GM12878 (cell line): Measurements from ENCODE around the gene PPOX. TPM values are rescaled to one million over a fixed set of nuclear protein-coding genes. Genes with fewer than 3 reads are reported as not detected.
A peak's percentile ranks its signal among the peaks of the same experiment; 100 is the strongest.

Experiments
- ATAC-seq: fragments of 200-7000 bp; cut with Tn5 transposase; 3 replicates; pipeline ENCODE4 v1.9.1; 2020; ENCODE audit warnings: mild to moderate bottlenecking, moderate library complexity
- BruUV-seq: library from RNA; stranded (reverse); fragments of 400-500 nt; replicated peaks from 2 replicates; lab custom pipeline; 2021; lab: Mats Ljungman, UMichigan
- CTCF ChIA-PET: fragments of 300-600 bp; sonication (Branson Sonifier 250); formaldehyde crosslinking; extraction: SDS; loops from one replicate; lab custom pipeline; 2021; ENCODE audit warnings: inconsistent platforms; lab: Yijun Ruan, JAX
- POLR2A ChIA-PET: fragments of 350-600 bp; formaldehyde crosslinking; extraction: SDS; loops from one replicate; lab custom pipeline; 2021; ENCODE audit warnings: inconsistent platforms; lab: Charles Lee
- RAD21 ChIA-PET: fragments of 300-600 bp; sonication (Branson Sonifier 250); formaldehyde crosslinking; loops from one replicate; lab custom pipeline; 2023; ENCODE audit warnings: antibody characterized with exemption; ENCODE audit not compliant: unreplicated experiment; lab: Charles Lee
- SMC1A ChIA-PET: fragments of 300-600 bp; sonication (Branson Sonifier 250); formaldehyde crosslinking; loops from one replicate; lab custom pipeline; 2023; ENCODE audit not compliant: unreplicated experiment, uncharacterized antibody; lab: Charles Lee
- DNase-seq: peaks from one replicate; pipeline ENCODE4 v3.0.0-alpha.2; 2011; ENCODE audit warnings: low read depth, low spot score
- FAIRE-seq: peaks from 3 replicates; lab custom pipeline; 2011; peaks lifted over from hg19 to GRCh38; lab: Jason Lieb, UNC
- H2AFZ ChIP-seq: 2 replicates; pipeline ENCODE4 v1.6.0; 2011; ENCODE audit warnings: low read depth, low read length, control low read depth; ENCODE audit not compliant: control insufficient read depth
- H3K27ac ChIP-seq: 2 replicates; pipeline ENCODE4 v1.5.1; 2011; ENCODE audit warnings: control low read depth; ENCODE audit not compliant: control insufficient read depth, insufficient read depth
- H3K27me3 ChIP-seq, 2 experiments: replicated peaks in 1 of 2; 2 replicates each; pipeline versions ENCODE4 v1.6.0 to v1.6.1; 2011; ENCODE audit warnings: low read length in 1 of 2; ENCODE audit not compliant: control insufficient read depth in 2 of 2, insufficient read depth in 2 of 2
- H3K36me3 ChIP-seq, 2 experiments: 2 replicates each; pipeline ENCODE4 v1.5.1; 2011; ENCODE audit warnings: low read length in 1 of 2; ENCODE audit not compliant: control insufficient read depth in 2 of 2, insufficient read depth in 2 of 2
- H3K4me1 ChIP-seq: 2 replicates; pipeline ENCODE4 v1.6.1; 2011; ENCODE audit warnings: mild to moderate bottlenecking, low read length, moderate library complexity, mixed read lengths; ENCODE audit not compliant: control insufficient read depth, insufficient read depth
- H3K4me2 ChIP-seq: 2 replicates; pipeline ENCODE4 v1.6.0; 2011; ENCODE audit warnings: control low read depth; ENCODE audit not compliant: control insufficient read depth, insufficient read depth
- H3K4me3 ChIP-seq: fragments of 200-600 bp; sonication (generic); 2 replicates; pipeline ENCODE4 v1.5.1; 2016
- H3K79me2 ChIP-seq: 2 replicates; pipeline ENCODE4 v1.6.0; 2011; ENCODE audit warnings: low read length; ENCODE audit not compliant: control insufficient read depth, insufficient read depth
- H3K9ac ChIP-seq: 2 replicates; pipeline ENCODE4 v1.8.0; 2011; ENCODE audit warnings: low read length, control low read depth, mixed read lengths; ENCODE audit not compliant: control insufficient read depth, insufficient read depth
- H3K9me3 ChIP-seq: replicated peaks from 3 replicates; pipeline ENCODE4 v1.5.1; 2011; ENCODE audit warnings: mild to moderate bottlenecking, low read length; ENCODE audit not compliant: control insufficient read depth, insufficient read depth
- H4K20me1 ChIP-seq: 2 replicates; pipeline ENCODE4 v1.6.0; 2011; ENCODE audit not compliant: control insufficient read depth, insufficient read depth
- BCLAF1 ChIP-seq: fragments of 450-650 bp; IDR thresholded peaks from 2 replicates; pipeline ENCODE4 v1.6.1; 2017; ENCODE audit warnings: antibody characterized with exemption, mild to moderate bottlenecking, moderate library complexity
- CBX5 ChIP-seq: sonication (generic); IDR thresholded peaks from 2 replicates; pipeline ENCODE4 v1.6.1; 2016; ENCODE audit warnings: low read depth, moderate library complexity, mild to moderate bottlenecking, inconsistent platforms
- CREM ChIP-seq: IDR thresholded peaks from 2 replicates; pipeline ENCODE4 v1.6.1; 2014; ENCODE audit warnings: antibody characterized with exemption, low read depth
- E4F1 ChIP-seq: fragments of 450-650 bp; IDR thresholded peaks from 2 replicates; pipeline ENCODE4 v1.6.1; 2018; ENCODE audit warnings: borderline replicate concordance, mild to moderate bottlenecking; ENCODE audit not compliant: partially characterized antibody
- IRF3 ChIP-seq: fragments of 450-650 bp; IDR thresholded peaks from 2 replicates; pipeline ENCODE4 v1.6.1; 2014; ENCODE audit warnings: mild to moderate bottlenecking
- MAX ChIP-seq: IDR thresholded peaks from 2 replicates; pipeline ENCODE4 v1.6.1; 2012; ENCODE audit warnings: low read depth, low read length, improper control_type of control experiment
- MXI1 ChIP-seq: fragments of 150-350 bp; IDR thresholded peaks from 2 replicates; pipeline ENCODE4 v1.6.1; 2011; ENCODE audit warnings: low read depth, mild to moderate bottlenecking, inconsistent platforms, low read length, improper control_type of control experiment
- NR2F1 ChIP-seq: fragments of 450-650 bp; conservative IDR thresholded peaks from 2 replicates; pipeline ENCODE4 v1.6.1; 2017; ENCODE audit warnings: mild to moderate bottlenecking
- SUZ12 ChIP-seq: fragments of 200-600 bp; sonication (generic); IDR thresholded peaks from one replicate; pipeline ENCODE4 v1.6.1; 2018; ENCODE audit warnings: antibody characterized with exemption, mild to moderate bottlenecking; ENCODE audit not compliant: unreplicated experiment
- ZNF687 ChIP-seq: fragments of 450-650 bp; IDR thresholded peaks from 2 replicates; pipeline ENCODE4 v1.6.1; 2017; ENCODE audit warnings: mild to moderate bottlenecking, moderate library complexity
- WGBS: methylation state at CpG from one replicate; pipeline ENCODE4 v1.1.6; 2016; ENCODE audit warnings: low lambda C conversion rate; ENCODE audit not compliant: insufficient replicate concordance, insufficient coverage; ENCODE audit errors: missing lambda C conversion rate; 5-methylcytosine and 5-hydroxymethylcytosine counted together
- in situ Hi-C: fragments of 300-500 bp; cut with MboI; formaldehyde crosslinking; loops from 9 replicates; pipeline ENCODE4 v1.14.3; 2018; ENCODE audit warnings: mixed read lengths
- intact Hi-C: fragments of 100-400 bp; cut with micrococcal nuclease; formaldehyde crosslinking; loops from one replicate; pipeline ENCODE4 v1.14.2; 2022; ENCODE audit not compliant: unreplicated experiment
- polyA plus RNA-seq, 11 experiments: library from polyadenylated mRNA; depleted of rRNA in 4 of 11; unstranded in 6 of 11; stranded (reverse) in 5 of 11; fragments of >200 nt; fragmentation: Nextera tagmentation in 4 of 11; fragmentation: Illumina TruSeq in 1 of 11; extraction: Ambion mirVana in 4 of 11; extraction: Trizol in 1 of 11; gene quantifications; 1 replicate in 1 of 11; 2 replicates in 10 of 11; pipeline versions ENCODE4 v1.2.1 to v1.2.3, GENCODE V29; 2011 to 2016; ENCODE audit warnings: inconsistent platforms in 2 of 11, missing spikeins in 2 of 11, low read depth in 1 of 11
- total RNA-seq, 4 experiments: library from RNA; depleted of rRNA in 3 of 4; stranded (reverse); fragments of >200 nt in 3 of 4; fragmentation: Illumina TruSeq in 1 of 4; extraction: Trizol in 1 of 4; gene quantifications; 2 replicates each; pipeline versions ENCODE4 v1.2.1 to v1.2.3, GENCODE V29; 2013 to 2021

PPOX gene
- total and polyA plus RNA-seq, 10 of the 15 experiments (the other 5 are each of a cell fraction or from before 2014, with no cell fraction given): 8.9 to 31.5 (median 20.3) TPM

- Histone ChIP-seq H3K36me3 (peaks cover 16% of the 10 kb centered on the region in 2 experiments), H4K20me1 (no peaks in the 10 kb centered on the region), H3K9me3 (no peaks in the 10 kb centered on the region), H3K9ac (peak overlapping the region; percentile 89; the same call in 1 of the 2 replicates), H2AFZ (no peak overlapping the region), H3K4me3 (peak overlapping the region; percentile 74), H3K4me1 (peaks cover 19% of the 10 kb centered on the region), H3K4me2 (peak overlapping the region; percentile 70), H3K79me2 (peaks cover 50% of the 10 kb centered on the region), H3K27me3 (no peaks in the 10 kb centered on the region), H3K27ac (peak overlapping the region; percentile 90)
- WGBS: 48% methylated on average over 10 of the region's 10 CpGs
- FAIRE-seq (peak; percentile 98), ATAC-seq (peak; percentile 80), DNase-seq (no peak)
- in situ Hi-C loops (no loop called here), intact Hi-C loops (loop anchor here (5.0 kb wide), 1 partner anchor 72 kb away; the partner anchor contains the start of gene USF1)
- CTCF ChIA-PET: interaction anchor here (0.7 kb wide), 1 partner anchor 20 kb away, joined by 3 read pairs; no protein-coding TSS in a partner anchor
- RAD21 ChIA-PET: interaction anchor here (0.5 to 1.4 kb wide), 2 partner anchors 13 to 46 kb away, joined by 3 to 5 read pairs; partner anchors contain the start of gene DEDD
- POLR2A ChIA-PET: interaction anchor here (0.8 to 3.1 kb wide), 5 partner anchors 10 to 55 kb away, joined by 3 to 24 read pairs (median 4); partner anchors contain the start of genes ARHGAP30 and DEDD
- SMC1A ChIA-PET: interaction anchor here (0.5 to 1.6 kb wide), 3 partner anchors 13 to 36 kb away, joined by 3 to 4 read pairs (median 3); partner anchors contain the start of gene DEDD
- no TSS peak for BruUV-seq
- TF ChIP-seq E4F1 (no peak), CREM (peak; percentile 78), BCLAF1 (no peak), CBX5 (no peak), MAX (0 out of 2 replicates have a peak, but pooled peaks have one; percentile 27), IRF3 (no peak), ZNF687 (peak; percentile 91), SUZ12 (no peak), NR2F1 (no peak), MXI1 (no peak)
These were observed 46.9 kb upstream of the PPOX start for GRCh38 chr1:161119092-161119903.
